Endothelial cell of hepatic sinusoid (primary cell): ENCODE results near the gene COPG1.

Experiments
- in situ Hi-C: cut with HindIII; loops from 2 replicates; pipeline ENCODE4 v1.10.0; 2017; ENCODE audit warnings: low sequenced_read_pairs

The COPG1 gene

DNA sequence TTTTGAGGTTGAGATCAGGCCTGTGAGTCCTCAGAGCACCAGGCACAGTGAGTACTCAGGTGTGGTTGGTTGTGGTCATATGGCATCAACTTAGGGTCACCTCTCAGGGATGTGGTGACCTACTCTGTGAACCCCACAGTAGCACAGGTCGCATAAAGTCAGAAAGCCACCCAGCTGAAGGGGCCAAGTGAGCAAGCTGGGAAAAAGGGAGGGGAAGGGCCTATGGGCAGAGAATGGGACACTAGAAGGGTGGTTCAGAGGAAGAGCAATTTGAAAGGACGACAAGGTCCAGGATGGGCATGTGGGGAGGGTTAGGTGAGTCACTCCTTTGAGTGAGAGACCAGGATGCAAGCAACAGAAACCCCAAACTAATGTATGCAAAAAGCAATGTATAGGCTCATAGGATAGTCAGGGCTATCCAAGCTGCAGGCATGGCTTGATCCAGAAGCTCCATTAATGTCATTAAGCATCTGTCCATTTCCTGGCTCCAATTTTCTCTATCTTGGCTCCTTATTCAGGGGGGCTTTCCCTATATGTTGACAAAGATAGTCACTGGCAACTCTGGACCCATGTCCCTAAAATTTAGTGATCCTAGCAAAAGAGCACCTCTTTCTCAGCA, 62.7 kb downstream of the COPG1 start:
- in situ Hi-C loops, result no loop called here

DNA sequence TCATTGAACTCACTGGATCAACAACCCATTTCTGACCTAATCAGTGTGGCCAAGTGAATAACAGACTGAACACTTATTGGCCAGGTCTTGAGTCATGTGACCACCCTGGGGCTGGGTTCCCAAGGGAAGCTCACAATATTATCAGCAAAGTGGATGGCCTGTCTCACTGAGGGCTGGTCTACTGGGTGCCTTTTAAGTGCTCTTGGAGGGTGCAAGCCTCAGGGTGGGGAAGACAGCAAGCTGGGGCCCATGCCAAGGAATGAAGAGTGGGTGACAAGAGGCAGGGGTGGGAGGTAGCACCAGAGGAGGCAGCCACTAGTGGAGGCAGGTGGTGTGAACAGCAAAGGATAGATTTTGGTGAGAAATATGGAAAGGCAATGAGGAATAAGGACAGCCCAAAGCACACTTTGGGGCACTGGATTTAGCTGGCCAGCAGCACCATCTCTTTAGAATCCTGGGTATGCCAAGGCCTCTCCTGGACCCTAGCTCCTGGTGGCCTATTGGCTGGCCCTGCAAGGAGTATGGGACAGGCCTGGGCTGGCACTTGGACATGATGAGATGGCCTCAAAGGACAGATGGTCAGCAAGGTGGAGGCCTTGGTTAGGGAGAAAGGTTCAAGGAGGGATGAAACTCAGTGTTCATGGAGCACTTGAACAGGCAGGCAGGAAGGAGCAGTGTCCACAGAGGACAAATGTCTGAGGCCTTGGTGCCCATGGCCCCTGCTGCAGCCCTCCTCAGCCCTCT, 63.4 kb downstream of the COPG1 start:
- in situ Hi-C loops, result no loop called here

DNA sequence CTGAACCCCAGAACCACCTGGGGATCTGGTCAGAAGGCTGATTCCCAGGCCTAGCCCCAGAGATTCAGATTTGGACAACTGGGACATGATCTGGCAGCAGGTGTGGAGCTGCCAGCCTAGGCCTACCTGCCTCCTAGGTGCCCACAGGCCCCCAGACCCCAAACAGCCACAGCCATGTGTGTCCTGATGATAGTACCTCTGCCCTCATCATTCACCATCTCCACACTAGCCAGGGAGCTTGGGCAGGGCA, 63.9 kb downstream of the COPG1 start:
- in situ Hi-C loops, result no loop called here

DNA sequence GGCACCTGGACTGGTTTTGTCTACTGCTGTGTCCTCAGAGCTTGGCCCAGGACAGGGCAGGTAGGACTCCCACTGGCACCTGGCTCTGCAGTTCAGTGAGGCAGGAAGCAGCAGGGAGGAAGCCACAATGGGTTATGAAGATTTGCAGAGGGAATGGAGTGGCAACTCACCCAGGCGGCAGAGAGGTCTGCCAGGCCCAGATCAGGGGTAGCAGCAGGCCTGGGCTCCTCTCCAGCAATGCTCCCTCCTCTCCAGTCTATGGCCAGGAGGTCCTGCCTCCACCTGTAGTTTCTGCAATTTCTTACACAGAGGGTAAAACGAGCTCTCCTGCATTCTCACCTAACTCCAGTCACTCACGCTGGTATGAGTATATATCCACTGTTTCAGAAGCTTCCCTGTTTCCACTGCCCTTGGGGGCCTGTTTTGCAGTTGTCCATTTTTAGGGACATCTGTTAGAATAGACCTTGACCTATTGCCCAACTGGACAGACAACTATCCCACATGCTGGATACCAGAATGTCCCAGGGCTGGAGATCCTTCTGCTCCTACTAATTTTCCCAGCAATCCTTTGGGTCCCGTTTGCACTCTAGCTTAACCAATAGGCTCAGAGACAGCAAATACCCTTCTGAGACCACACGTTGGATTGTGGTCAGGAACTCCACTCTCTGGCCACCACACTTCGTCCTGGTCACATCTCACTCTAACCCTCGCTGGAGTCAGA, 64.4 kb downstream of the COPG1 start:
- in situ Hi-C loops, result no loop called here

DNA sequence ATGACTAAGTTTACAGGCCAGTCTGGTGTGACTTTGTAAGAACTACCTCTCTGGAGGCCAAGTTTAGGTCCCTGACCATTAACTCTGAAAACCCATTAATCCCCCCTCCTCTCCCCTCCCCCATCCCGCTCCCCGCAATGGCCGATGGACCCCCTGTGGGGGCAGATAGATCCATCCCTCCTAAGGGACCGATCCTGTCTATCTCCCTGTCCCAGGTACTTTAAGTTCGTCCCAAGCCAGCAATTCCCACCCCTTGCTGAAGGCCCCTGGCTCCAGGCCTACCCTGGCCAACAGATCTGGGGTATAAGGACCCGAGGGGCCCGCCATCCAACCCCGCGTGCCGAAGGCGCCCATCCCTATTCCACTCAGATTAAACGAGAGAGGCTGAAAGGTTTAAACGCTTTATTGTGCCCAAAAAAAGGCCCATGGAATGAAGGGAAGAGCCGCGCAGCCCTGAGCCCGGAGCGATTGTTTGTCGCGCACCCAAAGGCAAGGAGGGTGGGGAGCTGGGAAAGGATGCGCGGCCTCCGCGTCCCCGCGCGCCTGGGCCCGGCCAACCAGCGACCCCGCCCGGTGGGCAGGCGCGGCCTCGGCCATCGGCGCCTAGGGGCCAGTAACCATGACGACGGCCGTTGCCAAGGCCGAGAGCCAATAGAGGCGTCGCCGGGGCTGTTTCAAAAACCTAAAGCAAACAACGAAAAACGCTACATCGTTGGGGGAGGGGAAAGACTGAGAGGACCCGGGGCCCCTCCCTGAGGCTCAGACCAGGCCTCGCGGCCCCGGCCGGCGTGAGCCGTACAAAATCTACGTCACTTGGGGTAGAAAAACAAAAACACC, 65.2 kb downstream of the COPG1 start:
- in situ Hi-C loops, result no loop called here

DNA sequence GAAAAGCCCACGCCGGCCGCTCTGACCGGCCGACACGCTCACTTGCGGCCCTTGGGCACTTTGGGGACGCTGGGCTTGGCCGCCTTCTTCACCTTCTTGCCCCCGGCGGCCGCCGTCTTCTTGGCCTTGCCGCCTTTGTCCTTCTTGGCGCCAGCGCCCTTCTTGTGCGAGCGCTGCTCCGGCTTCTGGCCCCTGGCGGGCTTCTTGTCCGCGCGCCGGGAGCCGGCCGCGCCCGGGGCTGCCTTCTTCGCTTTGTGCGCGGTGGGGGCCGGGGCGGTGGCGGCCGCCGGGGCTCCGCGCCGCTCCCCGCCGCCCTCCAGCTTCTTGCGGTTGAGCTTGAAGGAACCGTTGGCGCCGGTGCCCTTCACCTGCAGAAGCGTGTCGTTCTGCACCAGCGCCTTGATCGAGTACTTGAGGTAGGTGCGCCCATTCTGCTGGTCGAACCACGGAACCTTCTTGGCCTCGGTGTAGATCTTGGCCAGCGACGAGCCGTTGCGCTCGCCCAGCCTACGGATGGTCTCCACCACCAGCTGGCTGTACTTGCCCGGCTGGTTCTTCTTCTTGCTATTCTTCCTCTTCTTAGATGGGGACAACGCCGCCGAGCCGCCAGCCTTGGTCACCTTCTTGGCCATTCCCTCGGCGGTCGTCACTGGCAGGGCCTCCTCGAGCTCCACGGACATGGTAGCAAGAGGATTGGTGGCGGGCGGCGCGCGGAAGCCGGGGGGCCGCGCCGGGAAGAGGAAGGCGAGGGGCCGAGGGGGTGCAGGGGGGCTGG, 66.0 kb downstream of the COPG1 start:
- in situ Hi-C loops, result no loop called here

DNA sequence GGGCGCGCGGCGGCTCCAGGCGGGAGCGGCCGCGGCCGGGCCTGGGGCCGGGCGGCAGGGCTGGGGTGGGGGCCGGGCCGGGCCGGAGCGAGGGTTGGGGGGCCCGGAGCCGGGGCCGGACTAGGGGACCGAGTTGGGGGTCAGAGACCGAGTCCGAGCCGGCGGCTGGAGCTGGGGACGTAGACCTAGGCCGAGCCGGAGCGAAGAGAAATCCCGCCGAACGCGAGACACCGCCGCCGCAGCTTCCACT, 66.5 kb downstream of the COPG1 start:
- in situ Hi-C loops, result no loop called here

DNA sequence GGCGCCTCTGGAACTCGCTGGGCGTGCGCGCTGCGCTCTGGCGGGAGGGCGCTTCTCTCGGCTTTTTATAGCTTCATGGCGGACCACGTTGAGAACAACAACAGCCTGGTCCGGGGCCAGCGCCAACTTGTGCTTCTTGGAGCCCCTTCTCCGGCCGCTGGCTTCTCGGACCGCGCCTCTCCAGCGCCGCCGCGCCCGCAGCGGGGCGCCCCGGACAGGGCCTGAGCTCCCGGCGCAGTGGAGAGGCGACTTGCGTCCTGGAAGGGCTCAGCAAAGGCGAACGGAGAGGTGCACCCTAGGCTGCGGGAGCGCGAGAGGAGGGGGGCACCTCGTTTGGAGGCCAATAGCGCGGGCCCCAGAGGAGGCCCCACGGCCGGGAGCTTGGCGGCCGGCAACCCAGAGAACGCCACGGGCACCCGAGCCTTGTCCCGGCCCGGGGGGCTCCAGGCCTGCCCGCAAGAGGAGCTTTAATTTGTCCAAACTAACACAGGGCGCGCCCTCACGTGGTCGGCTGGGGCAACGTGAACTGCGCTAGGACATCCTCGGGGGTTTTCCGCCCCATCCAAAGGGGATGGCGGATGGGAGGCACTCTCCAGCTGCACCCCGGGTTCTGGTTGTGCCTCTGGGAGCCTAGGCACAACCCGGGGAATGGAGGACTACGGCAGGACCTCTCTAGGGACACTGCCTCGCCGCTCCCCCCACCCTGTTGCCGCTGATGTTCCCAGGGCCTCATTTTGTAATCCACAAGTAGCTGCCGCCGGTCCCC, 67.0 kb downstream of the COPG1 start:
- in situ Hi-C loops, result no loop called here

DNA sequence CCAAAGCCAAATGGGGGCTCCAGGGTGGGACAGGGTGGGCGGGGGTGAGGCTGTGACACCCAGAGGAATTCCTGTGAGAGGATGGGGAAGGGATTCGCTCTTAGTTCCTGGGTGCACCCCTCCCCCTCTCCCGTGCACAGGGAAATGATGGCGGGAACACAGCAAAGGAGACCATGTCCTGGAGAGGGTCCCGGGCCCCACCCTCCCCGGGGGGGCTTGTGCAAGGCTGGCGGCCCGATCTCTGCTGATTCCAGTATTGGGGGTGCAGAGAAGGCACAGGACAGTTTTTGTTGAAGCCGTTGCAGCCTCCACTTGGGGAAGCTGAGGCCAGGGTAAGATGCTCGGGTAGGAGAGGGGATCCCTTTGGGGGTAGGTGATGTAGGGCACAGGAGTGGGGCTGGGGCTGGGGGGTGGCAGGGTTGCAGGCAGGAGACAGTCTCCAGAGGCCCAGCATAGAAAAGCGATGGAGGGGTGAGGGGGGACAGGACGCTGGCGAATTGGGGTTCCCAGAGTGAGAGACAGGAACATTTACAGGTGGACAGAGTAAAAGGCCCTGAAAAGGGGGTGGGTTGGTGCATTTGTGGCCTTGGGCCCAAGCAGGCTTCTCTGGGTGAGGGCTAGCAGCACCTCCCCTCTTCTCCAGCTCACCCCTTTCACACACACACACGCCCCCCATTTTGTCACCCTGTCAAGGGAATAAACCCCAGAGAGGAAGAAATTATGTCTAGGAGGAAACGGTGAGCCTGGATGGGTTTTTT, 67.8 kb downstream of the COPG1 start:
- in situ Hi-C loops, result no loop called here

DNA sequence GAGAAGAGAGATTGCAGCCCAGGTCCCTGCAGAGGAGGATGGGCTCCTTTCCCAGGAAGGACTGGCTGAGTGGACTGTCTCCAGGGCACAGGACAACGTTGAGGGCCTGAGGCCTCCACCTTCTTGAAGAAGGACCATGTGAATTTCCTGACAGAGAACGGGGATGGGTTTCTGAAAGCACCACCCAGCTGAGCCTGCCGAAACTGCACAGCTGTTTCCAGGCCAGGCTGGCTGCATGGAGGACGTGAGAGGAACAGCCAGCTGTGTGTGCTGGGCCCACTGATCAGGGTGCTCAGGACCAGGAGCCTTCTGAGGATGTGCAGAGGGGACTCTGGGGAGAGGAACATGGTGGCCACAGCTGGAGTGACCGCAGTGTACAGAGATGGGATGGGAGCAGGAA, 68.4 kb downstream of the COPG1 start:
- in situ Hi-C loops, result no loop called here

DNA sequence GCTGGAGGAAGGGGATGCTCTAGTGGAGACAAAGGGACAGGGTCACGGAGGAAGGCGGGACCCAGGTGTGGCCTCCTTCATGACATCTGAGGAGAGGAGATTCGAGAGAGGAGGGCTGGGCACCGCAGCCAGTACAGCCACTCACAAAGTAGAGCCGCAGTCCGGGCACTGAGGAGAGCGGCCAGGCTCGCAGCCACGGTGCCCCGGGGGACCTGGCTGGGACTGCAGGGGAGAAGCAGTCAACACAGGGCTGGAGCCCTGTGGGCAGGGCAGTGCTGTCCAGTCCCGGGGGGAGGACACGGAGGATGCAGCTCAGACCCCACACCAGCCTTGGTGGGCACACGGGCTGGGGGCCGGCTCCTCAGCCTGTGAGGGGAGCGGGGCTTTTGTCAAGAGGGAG, 69.5 kb downstream of the COPG1 start:
- in situ Hi-C loops, result no loop called here

DNA sequence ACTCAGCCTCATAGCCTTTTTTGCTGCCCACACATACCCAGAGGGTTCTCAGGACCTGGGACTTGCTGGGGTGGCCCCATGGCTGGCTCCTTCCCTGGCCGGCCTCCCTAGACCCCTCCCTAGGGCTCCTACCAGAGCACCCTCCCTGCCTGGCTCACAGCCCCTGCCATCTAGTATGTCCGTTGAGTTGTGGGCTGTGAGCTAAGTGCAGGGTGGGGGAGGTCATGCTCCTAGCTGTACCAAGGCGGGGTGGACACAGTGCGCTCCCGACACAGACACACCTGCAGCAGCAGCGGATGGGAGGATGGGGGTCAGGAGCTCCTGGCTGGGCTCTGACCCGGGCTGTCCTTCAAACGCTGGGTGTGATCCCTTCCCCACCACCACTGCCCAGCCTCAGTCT, 70.9 kb downstream of the COPG1 start:
- in situ Hi-C loops, result no loop called here

DNA sequence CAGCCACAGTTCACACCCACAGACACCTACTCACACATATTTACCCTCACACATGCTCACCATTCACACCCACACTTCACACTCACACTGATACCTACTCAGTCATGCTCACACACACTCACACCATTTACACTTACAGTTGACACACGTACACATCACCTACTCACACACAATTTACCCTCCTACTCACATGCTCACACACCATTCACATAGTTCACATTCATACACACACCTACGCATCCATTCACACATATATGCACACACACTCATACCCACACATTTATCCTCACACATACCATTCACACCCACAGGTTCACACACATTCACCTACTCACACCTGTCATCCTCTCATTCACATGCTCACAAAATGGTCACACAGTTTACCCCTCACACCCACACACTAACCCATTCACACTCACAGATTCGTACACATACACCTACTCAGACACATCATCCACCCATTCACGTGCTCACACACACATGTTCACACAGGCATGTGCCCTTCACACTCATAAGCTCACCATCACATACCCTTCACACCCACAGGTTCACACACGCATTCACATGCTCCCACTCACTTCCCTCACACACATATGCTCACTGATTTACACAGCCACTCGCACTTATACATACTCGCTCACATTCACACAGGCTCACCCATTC, 71.5 kb downstream of the COPG1 start:
- in situ Hi-C loops, result no loop called here

DNA sequence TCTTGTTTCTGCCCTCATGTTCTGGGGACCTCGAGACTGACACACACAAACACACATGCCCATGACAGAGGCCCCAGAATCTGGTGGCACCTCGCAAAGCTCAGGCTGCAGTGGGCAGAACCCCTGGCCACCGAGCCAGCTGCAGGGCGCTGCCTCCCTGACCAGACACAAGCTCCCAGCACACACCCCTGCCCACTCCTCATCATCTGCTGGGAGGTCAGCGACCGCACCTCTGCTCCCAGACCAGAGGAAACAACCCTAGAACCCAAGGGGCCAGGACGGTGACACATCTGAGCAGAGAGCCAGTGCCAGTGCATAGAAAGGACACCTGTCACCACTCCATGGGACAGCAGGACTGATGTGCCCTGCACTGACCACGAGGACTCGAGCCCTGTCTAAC, 72.5 kb downstream of the COPG1 start:
- in situ Hi-C loops, result no loop called here

DNA sequence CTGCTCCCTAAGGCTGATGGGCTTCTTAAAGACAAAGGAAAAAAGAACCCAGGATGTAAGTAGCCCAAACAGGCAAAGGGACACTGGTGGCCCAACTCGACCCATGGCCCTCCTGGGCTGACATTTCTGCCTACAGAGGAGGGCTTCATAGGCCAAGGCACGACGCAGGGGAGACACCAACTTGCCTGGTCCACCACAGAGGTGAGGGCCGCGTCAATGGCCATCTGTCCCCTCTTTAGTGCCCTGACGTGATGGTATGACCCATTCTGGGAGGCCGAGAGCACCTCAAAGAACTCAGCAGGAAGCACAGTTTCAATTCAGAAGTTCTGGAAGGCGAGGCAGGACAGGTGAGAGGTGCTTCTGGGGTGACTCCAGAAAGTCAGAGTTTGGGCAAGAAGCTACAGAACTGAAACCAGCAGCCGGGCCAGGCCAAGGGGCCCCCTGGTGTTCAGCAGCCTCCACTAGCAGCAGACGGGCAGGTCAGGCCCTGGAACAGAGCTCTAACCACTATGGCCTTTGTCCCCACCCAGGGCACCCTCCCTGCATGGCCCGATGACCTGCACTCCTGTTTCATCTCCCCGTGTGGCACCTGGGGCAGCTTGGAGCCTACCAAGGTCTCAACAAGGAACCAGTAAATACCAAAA, 74.4 kb downstream of the COPG1 start:
- in situ Hi-C loops, result no loop called here

DNA sequence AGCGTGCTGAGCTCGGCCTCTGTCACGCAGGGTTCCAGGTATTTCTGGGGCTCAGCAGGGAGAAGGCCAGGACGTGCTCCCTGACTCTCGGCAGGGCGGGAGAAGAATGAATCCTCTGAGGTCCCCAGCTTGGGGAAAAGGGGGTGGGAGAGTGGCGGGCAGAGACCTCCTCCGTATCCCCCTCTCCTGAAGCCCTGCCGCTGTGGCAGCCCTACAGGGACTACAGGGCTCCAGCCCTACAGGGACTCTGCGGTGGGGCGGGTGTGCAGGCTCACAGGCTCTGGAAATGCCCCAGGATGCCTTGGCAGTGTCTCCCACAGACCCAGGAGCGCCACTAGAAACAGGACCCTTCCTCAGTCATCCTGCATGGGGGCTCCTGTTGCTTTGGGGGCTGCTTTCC, 75.4 kb downstream of the COPG1 start:
- in situ Hi-C loops, result no loop called here

DNA sequence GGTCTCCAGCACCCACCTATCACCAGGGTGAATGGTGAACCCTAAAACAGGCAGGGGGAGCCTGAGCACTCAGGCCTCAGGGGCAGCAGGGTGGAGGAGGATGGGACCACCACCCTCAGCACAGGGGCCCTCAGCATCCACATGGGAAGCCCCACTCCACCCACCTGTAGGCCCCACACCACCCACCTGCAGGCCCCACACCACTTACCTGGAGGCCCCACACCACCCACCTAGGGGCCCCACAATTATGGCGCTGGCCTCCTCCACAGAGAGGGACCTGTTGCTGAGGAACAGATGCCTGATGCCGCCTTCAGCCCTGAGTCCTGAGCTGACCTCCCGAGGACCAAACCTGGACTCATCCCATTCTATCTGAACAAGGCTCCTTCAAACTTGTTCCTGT, 76.0 kb downstream of the COPG1 start:
- in situ Hi-C loops, result no loop called here

DNA sequence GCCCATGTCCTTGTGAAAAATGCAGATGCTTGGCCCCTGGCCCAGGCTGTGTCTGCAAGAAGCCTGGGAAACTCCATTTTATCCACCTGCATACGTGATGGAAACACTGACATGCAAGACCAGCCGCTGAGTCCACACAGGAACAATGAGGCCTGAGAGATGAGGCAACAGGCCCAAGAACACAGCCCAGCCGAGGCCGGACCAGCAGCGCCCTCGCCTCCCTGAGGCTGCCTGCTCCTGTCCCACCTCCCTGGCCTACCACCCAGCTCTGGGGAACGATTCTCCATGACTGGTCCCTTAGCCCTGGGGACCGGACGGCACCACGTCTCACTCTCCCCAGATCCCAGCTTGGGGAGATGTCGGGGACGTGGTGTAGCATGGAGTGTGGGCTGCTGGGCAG, 76.7 kb downstream of the COPG1 start:
- in situ Hi-C loops, result no loop called here

DNA sequence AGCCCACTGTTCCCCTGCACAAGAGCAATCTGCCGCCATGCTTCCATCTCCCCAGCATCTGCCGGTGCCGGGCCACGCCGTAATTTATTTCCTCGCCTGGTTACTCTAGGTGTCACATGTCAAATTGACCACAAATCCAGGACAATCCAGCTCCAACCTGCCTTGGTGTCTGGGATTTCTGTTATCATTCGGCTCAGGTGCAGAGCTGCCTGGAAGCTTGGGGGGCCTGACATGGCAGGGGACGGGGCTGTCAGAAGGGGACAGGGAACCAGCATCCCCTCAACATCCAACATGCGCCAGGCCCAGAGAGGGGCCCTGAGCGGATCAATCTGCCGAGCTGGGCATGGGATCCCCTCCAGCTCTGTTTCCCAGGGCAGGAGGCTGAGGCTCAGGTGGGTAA, 77.2 kb downstream of the COPG1 start:
- in situ Hi-C loops, result no loop called here
